ENCODE results near the gene IGSF9B. TPM values are rescaled to one million over a fixed set of nuclear protein-coding genes. Genes with fewer than 3 reads are reported as not detected.

The IGSF9B gene
- total RNA-seq, 4 donors from 2014 or later = 21.7 to 130 (median 58.6) TPM

DNA sequence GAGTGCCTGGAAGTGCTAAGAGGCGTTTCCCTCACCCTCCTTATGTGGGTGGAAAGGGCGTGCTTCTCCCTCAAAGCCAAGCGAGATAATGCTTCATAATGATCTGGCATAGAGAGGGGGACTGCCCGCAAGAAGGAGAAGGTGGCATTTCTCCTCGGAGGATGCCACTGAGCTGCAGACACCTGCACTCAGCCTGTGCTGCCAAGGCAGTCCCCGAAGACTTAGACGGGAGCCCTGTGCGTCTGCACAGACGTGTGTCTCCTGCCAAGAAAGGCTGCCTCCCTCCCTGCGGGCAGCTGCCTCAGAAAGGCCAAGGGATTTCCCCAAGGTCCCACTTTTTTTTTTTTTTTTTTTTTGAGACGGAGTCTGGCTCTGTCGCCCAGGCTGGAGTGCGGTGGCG lies 63.4 kb downstream of the IGSF9B start:
- intact Hi-C loops (cut with DNase I) = no loop called here
- no peak overlapping the region for H3K4me3 ChIP-seq
- 74% methylated on average over 14 of the region's 14 CpGs for WGBS
- TF ChIP-seq, protein P1, sequence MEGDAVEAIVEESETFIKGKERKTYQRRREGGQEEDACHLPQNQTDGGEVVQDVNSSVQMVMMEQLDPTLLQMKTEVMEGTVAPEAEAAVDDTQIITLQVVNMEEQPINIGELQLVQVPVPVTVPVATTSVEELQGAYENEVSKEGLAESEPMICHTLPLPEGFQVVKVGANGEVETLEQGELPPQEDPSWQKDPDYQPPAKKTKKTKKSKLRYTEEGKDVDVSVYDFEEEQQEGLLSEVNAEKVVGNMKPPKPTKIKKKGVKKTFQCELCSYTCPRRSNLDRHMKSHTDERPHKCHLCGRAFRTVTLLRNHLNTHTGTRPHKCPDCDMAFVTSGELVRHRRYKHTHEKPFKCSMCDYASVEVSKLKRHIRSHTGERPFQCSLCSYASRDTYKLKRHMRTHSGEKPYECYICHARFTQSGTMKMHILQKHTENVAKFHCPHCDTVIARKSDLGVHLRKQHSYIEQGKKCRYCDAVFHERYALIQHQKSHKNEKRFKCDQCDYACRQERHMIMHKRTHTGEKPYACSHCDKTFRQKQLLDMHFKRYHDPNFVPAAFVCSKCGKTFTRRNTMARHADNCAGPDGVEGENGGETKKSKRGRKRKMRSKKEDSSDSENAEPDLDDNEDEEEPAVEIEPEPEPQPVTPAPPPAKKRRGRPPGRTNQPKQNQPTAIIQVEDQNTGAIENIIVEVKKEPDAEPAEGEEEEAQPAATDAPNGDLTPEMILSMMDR (IDR thresholded peaks at IDR 0.05) = no peak
- TF ChIP-seq POLR2AphosphoS5 (IDR thresholded peaks at IDR 0.05) = no peak
- no peak for TF ChIP-seq EP300 (IDR thresholded peaks at IDR 0.05)
- TF ChIP-seq POLR2A (IDR thresholded peaks at IDR 0.05; ENCODE audit: low read depth) = no peak
- H3K27ac ChIP-seq (replicated peaks in 1 of 4) = no peak overlapping the region
- no peaks in the 10 kb centered on the region for H3K9me3 ChIP-seq
- peaks cover 0 to 21% (median 9%) of the 10 kb centered on the region in 4 donors for H3K36me3 ChIP-seq
- no peak for DNase-seq (ENCODE audit: extremely low spot score)
- H3K27me3 ChIP-seq = peaks cover 0 to 12% (median 0%) of the 10 kb centered on the region in 4 donors
- peaks cover 8 to 21% (median 16%) of the 10 kb centered on the region in 4 donors for H3K4me1 ChIP-seq

DNA sequence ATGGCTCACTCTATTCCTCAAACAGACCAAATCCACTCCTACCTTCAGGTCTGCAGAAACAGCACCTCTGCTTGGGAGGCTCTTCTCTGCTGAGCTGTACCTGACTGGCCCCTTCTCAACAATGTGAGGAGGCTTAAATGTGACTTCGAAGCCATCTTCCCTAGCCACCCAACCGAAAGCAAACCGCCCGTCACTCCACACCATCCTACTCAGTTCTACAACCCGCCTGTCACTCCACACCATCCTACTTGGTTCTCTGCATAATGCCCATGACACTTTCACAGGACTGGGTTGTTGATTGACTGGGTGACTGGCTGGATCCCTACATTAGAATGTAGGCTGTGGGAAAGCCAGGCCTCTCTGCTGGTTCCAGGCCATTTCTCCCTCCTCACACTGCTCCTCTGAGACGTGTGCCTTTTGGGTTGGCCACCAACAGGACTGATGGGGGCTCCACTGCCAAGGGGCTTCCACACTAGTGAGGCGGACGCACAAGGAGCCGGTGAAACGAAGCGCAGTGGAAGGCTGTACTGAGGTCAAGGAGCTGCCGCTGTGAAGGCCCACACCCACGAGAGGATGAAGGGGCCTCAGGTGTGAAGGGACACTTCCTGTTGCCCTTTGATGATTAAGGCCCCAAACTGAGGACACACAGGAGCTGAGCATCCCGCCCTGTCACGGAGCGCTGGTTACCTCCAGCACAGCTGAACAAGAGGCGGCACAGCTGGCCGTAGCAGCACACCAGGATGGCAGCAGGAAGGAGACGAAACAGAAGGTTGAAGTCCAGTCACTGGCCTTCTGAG lies 64.0 kb downstream of the IGSF9B start:
- intact Hi-C loops (cut with DNase I) = no loop called here
- no peak for DNase-seq (ENCODE audit: extremely low spot score)
- H3K9me3 ChIP-seq = no peaks in the 10 kb centered on the region

DNA sequence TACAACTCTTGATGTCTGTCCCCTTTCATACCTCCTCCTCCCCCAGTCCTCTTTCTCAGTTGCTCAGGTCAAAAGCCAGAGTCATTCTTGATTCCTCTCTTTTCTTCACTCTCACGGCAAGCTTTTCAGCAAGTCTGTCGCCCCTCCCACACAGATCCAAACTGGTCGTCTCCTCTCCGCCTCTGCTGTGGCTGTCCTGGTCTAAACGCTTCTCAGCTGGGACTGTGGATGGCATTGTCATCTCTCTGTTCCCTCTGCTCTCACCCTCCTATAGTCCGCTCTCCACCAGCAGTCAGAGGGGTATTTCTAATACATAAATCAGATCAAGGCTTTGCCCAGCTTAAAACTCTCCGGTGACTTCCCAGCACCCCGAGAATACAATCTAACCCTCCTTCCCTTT lies 64.6 kb downstream of the IGSF9B start:
- no peak overlapping the region for H3K27ac ChIP-seq (replicated peaks in 1 of 4)
- whole genome bisulfite sequencing = 74% methylated on average over 8 of the region's 8 CpGs
- peaks cover 8 to 21% (median 16%) of the 10 kb centered on the region in 4 donors for H3K4me1 ChIP-seq
- no peaks in the 10 kb centered on the region for H3K9me3 ChIP-seq
- intact Hi-C loops (cut with DNase I) = no loop called here
- no peak for DNase-seq (ENCODE audit: extremely low spot score)
- no peak for TF ChIP-seq POLR2AphosphoS5 (IDR thresholded peaks at IDR 0.05)
- TF ChIP-seq, protein P1 (IDR thresholded peaks at IDR 0.05) = no peak
- TF ChIP-seq POLR2A (IDR thresholded peaks at IDR 0.05; ENCODE audit: low read depth) = no peak
- no peak for TF ChIP-seq EP300 (IDR thresholded peaks at IDR 0.05)
- peaks cover 0 to 8% (median 4%) of the 10 kb centered on the region in 4 donors for H3K36me3 ChIP-seq
- H3K27me3 ChIP-seq = peaks cover 0 to 12% (median 0%) of the 10 kb centered on the region in 4 donors
- H3K4me3 ChIP-seq = no peak overlapping the region

More for the DNA sequence above, 64.0 kb downstream of the IGSF9B start:
- H3K27me3 ChIP-seq = peaks cover 0 to 12% (median 0%) of the 10 kb centered on the region in 4 donors
- H3K4me1 ChIP-seq = peaks cover 8 to 21% (median 16%) of the 10 kb centered on the region in 4 donors
- TF ChIP-seq EP300 (IDR thresholded peaks at IDR 0.05) = no peak
- no peak for TF ChIP-seq POLR2A (IDR thresholded peaks at IDR 0.05; ENCODE audit: low read depth)
- TF ChIP-seq POLR2AphosphoS5 (IDR thresholded peaks at IDR 0.05) = no peak
- TF ChIP-seq, protein P1 (IDR thresholded peaks at IDR 0.05) = no peak
- WGBS = 94% methylated on average over 18 of the region's 19 CpGs
- peaks cover 0 to 15% (median 6%) of the 10 kb centered on the region in 4 donors for H3K36me3 ChIP-seq
- H3K27ac ChIP-seq (replicated peaks in 1 of 4) = no peak overlapping the region
- no peak overlapping the region for H3K4me3 ChIP-seq

DNA sequence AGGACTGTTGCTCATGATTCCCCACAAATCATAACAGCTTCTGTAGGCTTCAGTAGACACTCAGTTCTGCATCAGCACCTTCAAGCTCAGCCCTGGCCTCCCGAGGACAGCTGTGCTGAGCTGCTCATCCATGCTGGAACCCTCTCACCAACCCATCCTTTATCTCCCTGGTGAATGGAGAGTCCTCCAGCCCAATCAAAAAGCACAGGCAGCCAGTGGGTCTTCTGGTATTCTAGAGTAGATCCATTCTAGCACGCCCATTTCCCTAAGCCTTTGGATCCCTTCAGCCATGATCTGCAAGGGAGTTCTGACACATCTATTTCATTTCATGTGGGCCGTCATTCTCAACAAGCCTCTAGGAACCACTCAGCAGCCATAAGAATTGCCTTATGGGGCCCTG lies 66.9 kb downstream of the IGSF9B start:
- DNase-seq (ENCODE audit: extremely low spot score) = no peak
- Histone ChIP-seq H3K27me3 (peaks cover 0 to 22% (median 0%) of the 10 kb centered on the region in 4 donors), H3K4me1 (peaks cover 6 to 10% (median 7%) of the 10 kb centered on the region in 4 donors), H3K27ac (replicated peaks in 1 of 4) (no peak overlapping the region), H3K36me3 (no peaks in the 10 kb centered on the region), H3K4me3 (no peak overlapping the region), H3K9me3 (no peaks in the 10 kb centered on the region)
- TF ChIP-seq EP300 (IDR thresholded peaks at IDR 0.05) (no peak), POLR2A (IDR thresholded peaks at IDR 0.05; ENCODE audit: low read depth) (no peak), POLR2AphosphoS5 (IDR thresholded peaks at IDR 0.05) (no peak)
- TF ChIP-seq, protein P1 (IDR thresholded peaks at IDR 0.05) = no peak
- 92% methylated on average over 3 of the region's 3 CpGs for WGBS
- intact Hi-C loops (cut with DNase I) = no loop called here
